Muscle of arm (tissue), 12 donors: Measurements from ENCODE around the gene CGNL1. TPM values are rescaled to one million over a fixed set of nuclear protein-coding genes. Genes with fewer than 3 reads are reported as not detected.

Source experiments
- DNase-seq: peaks from one replicate; pipeline ENCODE4 v3.0.0-alpha.2; 2013
- polyA plus RNA-seq, 12 donors: library from polyadenylated mRNA; unstranded; fragments of 120-200 nt; gene quantifications; one replicate each; pipeline ENCODE4 v1.2.1, GENCODE V29; 2013; ENCODE audit not compliant: insufficient read length in 12 of 12

CGNL1 gene
- polyA plus RNA-seq, 12 donors = 7.2 to 20.3 (median 8.8) TPM; not detected in 1

DNA sequence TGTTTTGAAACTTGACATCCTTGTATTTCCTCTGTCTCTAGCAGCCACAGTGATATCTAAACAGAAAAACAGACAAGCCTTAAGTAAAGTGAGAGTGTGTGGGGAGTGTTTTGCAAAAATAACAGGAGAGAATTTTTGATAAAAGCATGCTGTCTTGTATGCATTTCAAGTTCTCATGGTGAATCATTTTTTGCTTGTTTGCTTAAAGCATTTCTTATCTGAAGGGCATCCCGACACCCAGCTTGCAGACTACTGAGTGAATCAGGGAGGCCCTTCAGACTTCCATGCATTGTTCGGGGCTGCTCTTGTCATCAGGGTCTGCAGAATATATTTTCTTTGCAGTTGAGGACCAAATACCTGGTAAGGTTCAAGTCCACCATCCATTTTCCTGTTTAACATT, 8.5 kb downstream of the CGNL1 start:
- DNase-seq = no peak

DNA sequence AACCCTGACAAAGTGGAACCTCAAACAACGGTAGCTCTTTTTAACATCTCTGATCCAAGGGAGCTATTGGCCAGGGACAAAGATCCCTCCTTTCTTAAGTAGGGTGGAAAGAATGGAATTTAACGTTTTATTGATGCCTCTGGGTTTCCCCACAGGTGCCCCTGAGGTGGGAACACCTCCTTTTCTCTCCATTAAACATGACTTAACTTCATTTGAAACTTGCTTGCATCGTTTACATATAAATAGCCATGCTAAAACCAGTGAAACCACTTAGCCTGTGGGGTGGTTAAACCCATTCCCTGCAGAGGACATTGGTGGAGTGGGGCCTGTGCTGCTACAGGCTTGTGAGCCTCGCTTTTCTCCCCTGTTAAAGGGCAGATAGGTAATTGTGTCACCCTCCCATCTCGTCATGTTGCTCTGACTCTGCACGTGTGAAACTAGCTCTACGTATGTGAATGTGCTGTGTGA, 9.7 kb downstream of the CGNL1 start:
- no peak for DNase-seq

DNA sequence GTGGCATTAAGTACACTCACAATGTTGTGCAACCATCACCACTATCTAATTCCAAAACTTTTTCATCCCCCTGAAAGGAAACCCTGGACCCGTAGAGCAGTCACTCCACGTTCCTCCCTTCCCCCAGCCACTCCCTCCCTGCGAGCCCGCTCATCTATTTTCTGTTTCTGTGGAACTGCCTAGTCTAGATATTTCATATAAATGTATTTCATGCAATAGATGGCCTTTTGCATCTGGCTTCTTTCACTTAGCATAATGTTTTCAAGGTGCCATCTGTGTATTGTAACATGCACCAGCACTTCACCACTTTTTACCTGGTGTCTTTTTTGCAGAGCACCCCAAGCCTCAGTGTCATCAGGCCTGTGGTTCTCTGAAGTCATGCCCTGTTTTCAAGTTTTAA, 10.7 kb downstream of the CGNL1 start:
- DNase-seq = no peak

DNA sequence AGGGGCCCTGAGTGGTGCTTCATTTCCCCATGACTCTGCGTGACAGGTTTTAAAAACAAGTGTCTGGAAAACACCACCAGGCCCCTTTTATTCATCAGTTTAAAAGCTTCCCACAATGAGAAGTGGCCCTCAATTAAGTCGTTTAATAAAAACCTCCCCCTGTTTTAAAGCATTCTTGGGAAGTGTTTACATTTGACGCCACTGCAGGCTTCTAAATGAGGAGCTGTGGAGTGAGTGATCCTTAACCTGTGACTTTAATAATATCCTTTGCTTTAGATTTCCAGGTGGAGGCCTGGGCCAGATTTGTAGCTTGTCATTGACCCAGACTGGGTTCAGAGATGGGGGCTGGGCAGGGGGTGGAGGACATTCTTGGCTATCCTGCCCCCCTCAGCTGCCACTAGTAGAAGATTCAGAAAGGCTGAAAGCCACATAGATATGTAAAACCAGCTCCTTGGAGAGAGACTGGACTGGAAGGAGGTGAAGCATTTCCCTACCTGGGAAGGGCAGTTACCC, 11.3 kb downstream of the CGNL1 start:
- DNase-seq = no peak

DNA sequence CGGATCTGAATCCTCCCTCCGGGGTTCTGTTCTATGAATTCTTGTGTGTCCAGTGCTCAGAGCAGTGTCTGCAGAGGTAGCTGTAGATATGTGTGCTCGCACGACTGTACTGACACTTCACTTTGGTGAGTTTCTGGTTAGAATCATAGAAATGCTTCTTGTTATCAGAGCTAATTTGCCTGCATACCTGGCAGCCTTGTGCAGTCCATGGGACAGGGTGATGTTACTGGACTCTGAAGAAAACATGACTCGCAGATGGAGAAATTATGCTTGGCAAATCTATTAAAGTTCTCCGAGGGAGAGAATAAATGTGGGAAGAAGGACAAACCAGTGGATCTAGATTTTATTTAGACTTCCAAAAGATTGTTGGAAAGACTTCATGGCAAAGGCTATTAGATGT, 12.2 kb downstream of the CGNL1 start:
- no peak for DNase-seq

DNA sequence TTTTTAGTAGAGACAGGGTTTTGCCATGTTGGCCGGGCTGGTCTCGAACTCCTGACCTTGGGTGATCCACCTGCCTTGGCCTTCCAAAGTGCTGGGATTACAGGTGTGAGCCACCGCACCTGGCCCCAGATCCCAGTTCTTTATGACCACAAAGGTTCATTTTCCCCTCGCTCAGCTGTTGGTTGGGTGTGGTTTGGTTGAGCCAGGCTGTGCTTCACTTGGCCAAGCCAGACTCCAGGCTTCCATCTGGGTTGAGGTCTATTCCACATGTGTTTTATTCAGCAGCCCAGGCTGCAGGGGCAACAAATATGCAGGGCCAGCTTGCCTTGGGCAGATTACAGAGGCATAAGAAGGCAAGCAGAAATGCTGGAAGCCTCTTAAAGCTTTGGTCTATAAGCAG, 13.7 kb downstream of the CGNL1 start:
- DNase-seq = no peak

DNA sequence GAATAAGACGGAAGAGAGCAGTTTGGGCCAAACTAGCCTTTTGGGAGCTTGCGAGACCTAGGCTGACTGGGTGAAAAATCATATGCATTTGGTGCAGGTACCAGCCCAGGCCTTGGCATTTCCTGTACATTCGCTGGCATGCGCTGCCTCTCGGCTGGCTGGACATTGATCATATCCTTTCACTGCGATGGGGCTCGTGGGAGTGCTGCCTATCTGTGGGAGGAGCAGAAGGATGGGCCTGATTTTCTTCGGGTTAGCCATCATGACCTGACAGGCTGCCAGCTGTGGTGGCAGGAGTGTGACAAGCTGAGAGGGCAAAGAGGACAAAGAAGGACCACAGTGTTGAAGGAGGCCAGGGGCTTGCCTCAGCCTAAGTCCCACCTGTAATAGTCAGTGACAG, 14.3 kb downstream of the CGNL1 start:
- no peak for DNase-seq

DNA sequence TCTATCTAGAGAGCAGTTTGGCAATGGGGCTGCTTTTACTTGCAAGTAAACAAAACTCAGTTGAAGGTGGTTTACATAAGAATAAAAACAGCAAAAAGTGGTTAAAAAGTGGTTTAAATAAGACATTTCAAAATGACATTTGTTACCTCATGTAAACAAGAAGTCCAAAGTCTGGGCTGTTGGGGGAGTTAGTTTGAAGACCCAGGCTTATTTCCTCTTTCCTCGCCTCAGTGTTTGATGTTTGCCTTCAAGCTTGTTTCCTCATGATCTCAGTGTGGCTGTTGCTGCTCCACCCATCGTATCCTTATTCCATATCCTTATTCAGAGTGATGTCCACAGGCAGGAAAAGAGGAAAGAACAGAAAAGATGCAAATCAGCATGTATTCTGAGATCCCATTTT, 15.2 kb downstream of the CGNL1 start:
- no peak for DNase-seq

DNA sequence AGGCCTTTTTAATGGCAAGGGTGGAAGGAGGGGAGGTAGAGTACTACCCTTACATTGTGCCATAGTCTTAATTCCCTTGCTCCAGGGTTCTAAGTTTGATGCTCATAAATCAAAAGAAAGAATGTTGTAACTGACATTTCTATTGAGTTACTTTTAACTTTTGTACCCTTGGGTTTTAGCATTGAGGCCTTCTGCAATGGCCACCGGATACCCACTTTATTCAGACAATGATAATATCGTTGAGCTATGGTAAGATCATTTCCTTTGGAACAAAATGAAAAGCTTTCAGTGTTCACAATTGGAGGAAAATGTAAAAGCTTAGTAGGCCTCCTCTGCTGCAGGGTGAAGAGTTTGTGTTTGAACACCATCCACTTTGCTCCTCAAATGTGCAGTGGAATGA, 16.8 kb downstream of the CGNL1 start:
- DNase-seq = no peak

DNA sequence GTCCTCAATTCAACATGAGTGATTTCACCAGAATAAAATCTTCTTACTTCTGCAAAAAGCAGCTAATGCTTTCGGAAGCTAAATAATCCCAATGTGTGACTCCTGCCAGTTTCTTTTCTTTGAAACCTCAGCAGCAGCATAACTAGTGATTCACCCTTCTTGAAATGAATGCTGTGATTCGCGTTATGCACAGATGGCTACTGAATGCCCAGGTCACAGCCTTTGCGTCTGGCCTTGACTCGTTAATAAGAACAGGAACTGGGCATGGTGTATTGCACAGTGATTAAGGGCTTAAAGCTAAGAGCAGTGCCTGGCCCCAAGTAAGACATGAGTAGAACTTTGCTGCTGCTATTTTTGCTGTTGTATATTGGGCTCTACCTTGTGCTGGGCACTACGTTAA, 19.0 kb downstream of the CGNL1 start:
- peak; percentile 23 for DNase-seq

DNA sequence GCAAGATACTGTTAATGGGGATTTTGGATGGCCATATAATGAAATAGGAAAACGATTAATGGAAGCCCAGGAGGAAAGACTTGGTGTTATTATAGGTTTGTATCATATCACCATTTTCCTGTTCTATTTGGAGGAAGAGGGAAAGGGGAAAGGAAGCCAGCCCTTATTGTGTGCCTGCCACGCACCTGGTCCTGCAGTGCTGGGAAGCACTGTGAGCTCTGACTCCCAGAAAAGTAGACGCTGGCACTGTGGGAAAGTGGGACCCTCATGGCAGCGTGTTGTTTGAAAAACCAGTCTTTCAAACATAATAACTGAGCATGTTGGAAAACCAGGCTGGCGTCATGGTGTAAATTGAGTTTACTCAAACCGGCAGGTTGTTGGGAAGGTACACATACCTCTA, 22.0 kb downstream of the CGNL1 start:
- DNase-seq = no peak

DNA sequence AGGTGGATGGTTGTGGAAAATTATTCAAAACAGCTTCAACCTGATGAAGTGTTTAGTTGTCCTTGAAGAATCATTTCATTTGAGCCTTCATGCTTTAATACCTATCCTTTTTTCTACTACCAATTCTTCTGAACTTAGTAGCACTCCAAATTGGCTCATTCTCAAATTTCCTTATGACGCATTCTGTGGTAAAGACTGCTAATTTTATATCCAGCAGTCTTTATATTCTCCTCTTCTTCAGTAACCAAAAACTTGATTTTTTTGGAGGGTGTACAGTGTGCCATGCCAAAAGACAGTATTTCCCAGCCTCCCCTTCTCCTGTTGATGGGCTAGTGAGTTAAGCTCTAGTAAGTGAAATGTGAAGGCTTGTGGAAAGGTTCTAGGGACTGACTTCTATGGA, 25.2 kb downstream of the CGNL1 start:
- no peak for DNase-seq

DNA sequence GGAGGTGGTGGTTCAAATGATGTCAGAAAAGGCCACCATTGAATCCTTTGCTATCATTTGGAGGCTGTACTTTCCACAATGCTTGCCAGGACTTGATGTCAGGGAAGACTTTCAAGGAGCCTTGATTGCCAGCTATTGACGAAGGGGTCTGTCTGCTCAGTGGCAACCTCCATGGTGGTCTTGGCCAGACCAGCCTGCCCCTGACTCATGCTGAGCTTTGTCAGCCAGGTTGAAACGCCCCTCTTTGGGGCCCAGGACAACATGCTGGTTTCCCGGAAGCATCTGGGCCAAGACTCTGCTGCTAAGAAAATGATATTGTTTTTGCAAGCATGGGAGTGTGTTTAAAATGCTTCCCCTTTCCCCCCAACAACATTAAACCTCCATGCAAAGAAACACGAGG, 26.7 kb downstream of the CGNL1 start:
- peak; percentile 70 for DNase-seq

DNA sequence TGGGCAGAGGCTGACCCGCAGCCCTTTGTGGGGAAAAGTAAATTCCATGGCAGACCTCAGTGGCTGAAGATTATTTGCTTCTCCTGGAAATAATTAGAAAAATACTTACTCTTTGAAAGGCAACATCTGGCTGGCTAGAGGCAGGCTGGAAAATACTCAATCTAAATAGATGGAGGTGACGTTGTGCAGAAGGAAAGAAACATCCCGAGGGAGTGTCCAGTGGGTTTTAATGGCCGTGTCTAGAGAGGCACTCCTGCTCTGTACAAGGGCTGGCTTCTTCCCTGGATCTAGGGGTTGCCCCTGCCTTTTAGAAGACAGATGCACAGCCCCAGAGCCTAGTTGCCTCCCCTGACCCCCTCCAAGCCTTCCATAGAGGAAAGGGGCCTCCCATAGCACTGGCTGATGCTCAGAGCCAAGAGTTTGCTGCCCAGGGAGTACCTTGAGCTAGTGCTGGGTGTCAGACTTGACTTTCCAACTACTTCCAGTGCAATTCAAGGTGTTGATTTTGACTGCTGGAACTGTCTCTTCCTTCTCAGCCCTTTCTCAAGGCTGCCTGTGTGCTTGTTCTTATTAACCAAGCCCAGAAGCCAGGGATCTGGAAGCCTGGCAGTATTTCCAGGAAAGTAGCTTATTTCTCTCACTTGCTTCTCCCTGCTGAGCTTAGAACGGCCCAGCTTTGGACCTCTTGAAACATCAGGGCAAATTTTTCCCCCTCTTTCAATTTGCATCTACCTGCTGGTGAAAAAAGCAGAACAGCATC, 27.4 kb downstream of the CGNL1 start:
- no peak for DNase-seq

DNA sequence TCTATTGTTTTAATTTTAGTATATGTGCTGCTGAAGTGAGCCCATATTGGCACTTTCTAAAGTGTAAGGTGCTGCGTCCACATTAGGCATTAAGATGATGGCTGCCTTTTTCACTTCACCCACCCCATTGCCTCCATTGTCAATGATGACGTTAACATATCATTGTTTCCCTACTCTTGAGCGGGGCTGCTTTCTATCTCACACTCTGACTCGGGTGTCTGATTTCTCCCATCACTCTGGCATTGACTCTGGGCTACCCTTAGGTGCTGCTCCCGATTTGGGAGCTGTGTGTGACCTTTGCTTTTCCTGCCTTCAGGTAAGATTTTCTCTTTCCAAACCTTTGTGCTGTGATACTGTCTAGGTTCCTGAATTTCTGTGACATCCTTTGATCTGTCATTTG, 28.8 kb downstream of the CGNL1 start:
- no peak for DNase-seq

DNA sequence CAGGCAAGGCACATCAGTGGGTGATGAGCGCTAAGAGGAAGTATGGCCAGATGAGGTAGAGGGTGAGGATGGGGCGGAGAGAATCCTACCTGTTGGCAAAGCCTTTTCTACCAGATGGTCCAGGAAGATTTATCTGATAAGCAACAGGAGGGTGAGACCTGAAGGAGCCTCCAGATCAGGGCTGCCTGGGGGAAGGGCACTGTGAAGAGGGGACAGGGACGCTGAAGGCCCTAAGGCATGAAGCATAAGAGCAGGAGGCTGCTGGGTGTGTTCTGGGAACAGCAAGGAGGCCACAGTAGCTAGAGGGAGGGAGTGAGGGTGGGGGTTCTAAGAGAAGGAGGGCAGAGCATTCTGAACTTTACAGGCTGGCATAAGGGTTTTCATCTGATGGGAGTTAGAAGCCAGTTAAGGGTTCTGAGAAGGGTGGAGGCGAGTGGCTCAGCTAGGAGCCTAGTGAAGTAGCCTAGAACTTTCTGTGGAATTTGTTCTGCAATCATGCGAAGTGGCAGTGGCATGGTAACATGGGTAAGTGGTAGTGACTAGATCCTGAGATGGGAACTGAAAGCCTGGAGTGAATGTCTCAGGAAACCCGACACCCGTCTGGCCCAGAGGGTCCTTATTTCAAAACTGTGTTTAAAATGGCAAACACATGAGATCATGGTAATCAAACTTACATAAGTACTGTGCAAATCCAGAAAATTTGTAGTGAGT, 29.9 kb downstream of the CGNL1 start:
- no peak for DNase-seq

DNA sequence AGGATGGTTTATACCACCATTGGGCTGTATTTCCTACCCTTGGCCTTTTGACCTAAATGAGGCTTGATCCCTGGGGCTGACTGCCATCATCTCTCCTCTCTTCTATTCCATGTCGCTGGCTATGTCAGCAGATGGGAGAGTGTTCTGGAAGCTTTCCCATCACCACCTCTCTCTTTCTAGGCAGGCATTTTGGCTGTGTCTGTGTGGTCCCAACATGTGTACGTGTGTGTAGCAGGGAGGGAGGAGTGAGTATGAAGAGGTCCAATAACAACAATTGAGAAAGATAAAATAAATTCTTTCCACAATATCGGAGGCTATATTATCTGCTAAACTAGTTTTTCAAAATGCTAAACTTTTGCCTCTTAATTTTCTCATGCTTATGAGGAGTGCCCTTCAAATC, 34.1 kb downstream of the CGNL1 start:
- no peak for DNase-seq

DNA sequence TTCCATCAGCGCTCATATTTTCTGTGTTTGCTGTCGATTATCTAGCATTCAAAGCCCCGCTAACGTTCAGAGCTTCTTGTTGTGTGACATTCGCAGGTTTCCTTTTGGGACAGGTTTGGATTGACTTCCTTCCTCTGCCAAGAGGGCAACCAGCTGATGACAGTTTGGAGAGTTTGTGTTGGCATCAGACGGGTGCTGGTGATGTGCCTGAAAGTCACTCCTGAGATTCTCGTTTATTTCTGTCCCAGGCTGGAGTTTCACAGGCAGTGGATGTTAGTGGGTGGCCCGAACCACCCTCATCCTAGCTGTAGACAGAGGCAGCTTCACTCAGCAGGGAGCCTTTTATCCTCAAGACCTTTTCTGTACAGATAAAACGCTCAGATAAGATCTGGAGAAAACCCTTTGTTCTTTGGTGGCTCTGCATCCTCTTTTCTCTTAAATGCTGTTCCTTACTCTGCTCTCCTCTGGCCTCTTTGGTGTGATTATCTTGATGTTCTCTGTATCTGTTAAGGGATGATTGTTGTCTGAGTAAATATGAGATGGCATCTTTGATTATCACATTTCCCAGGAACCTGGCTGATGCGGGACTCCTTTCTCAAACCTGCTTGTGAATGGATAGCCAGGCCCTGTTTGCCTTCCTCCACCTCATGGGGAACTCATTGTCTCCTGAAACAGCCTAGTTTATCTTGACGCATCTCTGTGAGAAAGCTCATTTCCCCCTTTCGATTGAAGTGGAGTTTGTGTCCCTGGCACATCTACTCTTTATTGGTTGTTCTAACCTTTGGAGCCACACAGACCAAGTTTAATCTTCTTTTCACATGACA, 35.9 kb downstream of the CGNL1 start:
- no peak for DNase-seq

DNA sequence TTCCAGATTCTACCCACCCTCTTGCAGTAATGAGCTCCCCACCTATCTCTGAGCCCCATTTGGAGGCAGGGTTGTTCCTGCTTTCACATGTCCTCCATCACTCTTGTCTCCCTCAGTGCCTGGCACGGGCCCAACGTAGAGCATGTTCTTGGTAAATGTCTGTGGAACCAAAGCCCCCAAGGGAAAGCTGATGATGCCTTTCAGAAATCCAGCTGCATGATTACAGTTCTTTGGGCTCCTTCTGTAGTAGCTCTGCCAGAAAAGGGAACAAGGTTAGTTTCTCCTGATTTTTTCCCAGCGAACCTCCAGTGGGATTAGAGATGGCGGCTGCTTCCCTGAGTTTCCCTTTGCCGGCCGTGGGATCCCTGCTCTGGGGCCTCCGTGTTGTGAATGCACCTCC, 39.3 kb downstream of the CGNL1 start:
- no peak for DNase-seq

DNA sequence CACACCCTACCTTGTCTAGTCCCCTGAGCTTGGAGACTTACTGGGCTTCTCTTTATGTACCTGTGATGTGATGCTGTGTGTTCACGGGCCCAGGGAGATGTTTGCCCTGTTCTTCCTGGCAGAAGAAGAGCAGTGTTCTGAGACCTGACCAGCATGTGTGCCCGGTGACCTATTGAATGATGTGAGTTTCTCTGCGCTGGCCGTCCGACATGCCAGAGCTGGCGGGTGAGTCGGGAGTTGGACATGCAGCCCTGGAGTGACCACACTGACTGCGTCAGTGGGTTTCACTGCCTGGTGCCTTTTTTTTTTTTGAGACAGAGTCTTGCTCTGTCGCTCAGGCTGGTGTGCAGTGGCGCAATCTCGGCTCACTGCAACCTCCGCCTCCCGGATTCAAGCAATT, 42.3 kb downstream of the CGNL1 start:
- DNase-seq = no peak

DNA sequence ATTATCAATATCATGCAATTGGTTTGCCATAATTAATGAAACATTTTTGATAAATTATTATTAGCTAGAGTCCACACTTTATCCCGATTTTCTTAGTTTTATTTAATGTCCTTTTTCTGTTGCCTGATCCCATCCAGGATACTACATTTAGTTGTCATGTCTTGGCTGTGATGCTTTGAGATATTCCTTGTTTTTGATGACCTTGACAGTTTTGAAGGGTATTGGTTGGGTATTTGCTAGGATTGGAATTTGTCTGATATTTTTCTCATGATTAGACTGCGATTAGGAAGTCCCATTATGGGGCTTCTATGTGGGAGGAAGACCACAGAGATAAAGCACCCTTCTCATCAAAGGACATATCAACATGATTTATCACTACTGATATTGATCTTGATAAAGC, 43.0 kb downstream of the CGNL1 start:
- DNase-seq = no peak

DNA sequence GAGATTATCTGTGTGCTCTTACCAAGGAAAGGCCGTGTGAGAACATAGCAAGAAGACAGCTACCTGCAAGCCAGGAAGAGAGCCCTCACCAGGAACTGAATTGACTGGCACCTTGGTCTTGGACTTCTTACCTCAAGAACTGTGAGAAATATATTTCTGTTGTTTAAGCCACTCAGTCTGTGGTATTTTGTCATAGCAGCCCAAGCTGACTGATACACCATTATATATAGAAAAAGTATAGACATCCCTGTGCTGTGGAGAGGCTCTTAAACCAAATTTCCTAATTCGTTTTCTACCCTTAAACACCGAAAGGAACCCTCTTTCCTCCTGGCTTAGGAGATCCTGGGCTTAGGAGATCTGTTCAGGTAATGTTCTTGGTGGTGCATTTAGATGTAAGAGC, 44.8 kb downstream of the CGNL1 start:
- DNase-seq = no peak

DNA sequence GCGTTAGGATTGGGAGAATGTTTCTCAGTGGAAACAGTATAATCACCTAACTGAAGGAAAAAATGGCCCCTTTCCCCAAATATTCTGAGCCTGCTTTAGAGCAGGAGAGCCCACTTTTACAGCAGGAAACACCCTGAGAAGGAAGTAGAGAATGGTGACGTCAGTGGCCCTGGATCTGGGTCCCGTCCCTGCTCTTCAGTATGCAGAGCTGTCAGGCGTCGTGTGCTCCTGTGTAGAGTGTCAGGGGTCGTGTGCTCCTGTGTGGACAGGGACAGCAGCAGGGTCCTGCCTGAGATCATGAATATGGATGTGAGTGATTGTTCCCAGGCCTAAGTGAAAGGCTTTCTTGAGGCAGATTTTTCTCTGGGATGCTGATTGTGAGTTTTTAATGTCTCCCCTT, 45.2 kb downstream of the CGNL1 start:
- no peak for DNase-seq
